ENCODE measurements around the gene RNF113B. TPM values are rescaled to one million over a fixed set of nuclear protein-coding genes. Genes with fewer than 3 reads are reported as not detected.

Gene RNF113B
- total and polyA plus RNA-seq, 4 experiments from 2014 or later = not detected

- Mint-ChIP-seq H3K27ac (no peak overlapping the region), H3K4me1 (no peaks in the 10 kb centered on the region)
- POLR2A ChIA-PET (ENCODE audit: partially characterized antibody) = no interaction called here
Measured at GRCh38 chr13:98192008-98192407, 14.9 kb upstream of the RNF113B start.

GRCh38 chr13:98190889-98191444 lies 13.9 kb upstream of the RNF113B start:
- no peak overlapping the region for H3K27ac Mint-ChIP-seq
- peaks cover 3 to 5% of the 10 kb centered on the region in 2 donors for H3K27me3 Mint-ChIP-seq
- H3K36me3 Mint-ChIP-seq = no peaks in the 10 kb centered on the region

More at GRCh38 chr13:98192008-98192407, 14.9 kb upstream of the RNF113B start:
- CTCF ChIA-PET (ENCODE audit: partially characterized antibody) = no interaction called here
- no peak for DNase-seq
- Histone ChIP-seq H3K27me3 (ENCODE audit: insufficient read depth, low read length) (no peaks in the 10 kb centered on the region), H3K4me1 (ENCODE audit: insufficient read depth, low read length) (no peaks in the 10 kb centered on the region), H3K36me3 (ENCODE audit: insufficient read depth, low read length) (no peaks in the 10 kb centered on the region), H3K4me3 (ENCODE audit: low read length in 2 of 2) (no peak overlapping the region), H3K9me3 (ENCODE audit: control insufficient read depth in 1 of 2, low read length in 2 of 2) (no peaks in the 10 kb centered on the region), H3K27ac (ENCODE audit: low read depth, low read length) (no peak overlapping the region)
- intact Hi-C loops (cut with micrococcal nuclease) = no loop called here
- no peak overlapping the region for H3K4me3 Mint-ChIP-seq
- H3K27me3 Mint-ChIP-seq = peaks cover 3% of the 10 kb centered on the region in 2 donors
- no peaks in the 10 kb centered on the region for H3K9me3 Mint-ChIP-seq
- H3K36me3 Mint-ChIP-seq = no peaks in the 10 kb centered on the region

GRCh38 chr13:98189841-98190505 lies 12.9 kb upstream of the RNF113B start:
- Histone ChIP-seq H3K36me3 (ENCODE audit: insufficient read depth, low read length) (no peaks in the 10 kb centered on the region), H3K4me3 (ENCODE audit: low read length in 2 of 2) (no peak overlapping the region), H3K9me3 (ENCODE audit: control insufficient read depth in 1 of 2, low read length in 2 of 2) (no peaks in the 10 kb centered on the region), H3K27me3 (ENCODE audit: insufficient read depth, low read length) (no peaks in the 10 kb centered on the region), H3K4me1 (ENCODE audit: insufficient read depth, low read length) (no peaks in the 10 kb centered on the region), H3K27ac (ENCODE audit: low read depth, low read length) (no peak overlapping the region)
- intact Hi-C loops (cut with micrococcal nuclease) = no loop called here
- Mint-ChIP-seq H3K4me1 (no peaks in the 10 kb centered on the region), H3K4me3 (no peak overlapping the region), H3K9me3 (no peaks in the 10 kb centered on the region), H3K27ac (no peak overlapping the region), H3K36me3 (no peaks in the 10 kb centered on the region), H3K27me3 (peaks cover 3 to 6% of the 10 kb centered on the region in 2 donors)
- DNase-seq = no peak
- CTCF ChIA-PET (ENCODE audit: partially characterized antibody) = no interaction called here
- POLR2A ChIA-PET (ENCODE audit: partially characterized antibody) = no interaction called here

More at GRCh38 chr13:98190889-98191444, 13.9 kb upstream of the RNF113B start:
- Mint-ChIP-seq H3K4me3 (no peak overlapping the region), H3K4me1 (no peaks in the 10 kb centered on the region), H3K9me3 (no peaks in the 10 kb centered on the region)
- no peak for DNase-seq
- ChIA-PET POLR2A (ENCODE audit: partially characterized antibody) (no interaction called here), CTCF (ENCODE audit: partially characterized antibody) (no interaction called here)
- Histone ChIP-seq H3K4me1 (ENCODE audit: insufficient read depth, low read length) (no peaks in the 10 kb centered on the region), H3K4me3 (ENCODE audit: low read length in 2 of 2) (no peak overlapping the region), H3K36me3 (ENCODE audit: insufficient read depth, low read length) (no peaks in the 10 kb centered on the region), H3K27ac (ENCODE audit: low read depth, low read length) (no peak overlapping the region), H3K9me3 (ENCODE audit: control insufficient read depth in 1 of 2, low read length in 2 of 2) (no peaks in the 10 kb centered on the region), H3K27me3 (ENCODE audit: insufficient read depth, low read length) (no peaks in the 10 kb centered on the region)
- intact Hi-C loops (cut with micrococcal nuclease) = no loop called here

- Mint-ChIP-seq H3K9me3 (no peaks in the 10 kb centered on the region), H3K4me1 (no peaks in the 10 kb centered on the region), H3K4me3 (no peak overlapping the region), H3K27ac (no peak overlapping the region), H3K36me3 (no peaks in the 10 kb centered on the region), H3K27me3 (peaks cover 5 to 6% of the 10 kb centered on the region in 2 donors)
- H3K4me1 ChIP-seq (ENCODE audit: insufficient read depth, low read length) = no peaks in the 10 kb centered on the region
- no peak overlapping the region for H3K27ac ChIP-seq (ENCODE audit: low read depth, low read length)
- H3K4me3 ChIP-seq (ENCODE audit: low read length in 2 of 2) = no peak overlapping the region
- POLR2A ChIA-PET (ENCODE audit: partially characterized antibody) = no interaction called here
- intact Hi-C loops (cut with micrococcal nuclease) = no loop called here
- H3K9me3 ChIP-seq (ENCODE audit: control insufficient read depth in 1 of 2, low read length in 2 of 2) = no peaks in the 10 kb centered on the region
- no peaks in the 10 kb centered on the region for H3K27me3 ChIP-seq (ENCODE audit: insufficient read depth, low read length)
- no peak for DNase-seq
- CTCF ChIA-PET (ENCODE audit: partially characterized antibody) = no interaction called here
- H3K36me3 ChIP-seq (ENCODE audit: insufficient read depth, low read length) = no peaks in the 10 kb centered on the region
Measured at GRCh38 chr13:98188544-98189166, 11.6 kb upstream of the RNF113B start.

GRCh38 chr13:98187965-98188261 lies 10.8 kb upstream of the RNF113B start:
- H3K4me1 ChIP-seq (ENCODE audit: insufficient read depth, low read length) = no peaks in the 10 kb centered on the region
- H3K36me3 ChIP-seq (ENCODE audit: insufficient read depth, low read length) = no peaks in the 10 kb centered on the region
- peaks cover 6 to 7% of the 10 kb centered on the region in 2 donors for H3K27me3 Mint-ChIP-seq
- H3K27ac ChIP-seq (ENCODE audit: low read depth, low read length) = no peak overlapping the region
- POLR2A ChIA-PET (ENCODE audit: partially characterized antibody) = no interaction called here
- H3K36me3 Mint-ChIP-seq = no peaks in the 10 kb centered on the region
- H3K4me1 Mint-ChIP-seq = no peaks in the 10 kb centered on the region
- no peak overlapping the region for H3K4me3 ChIP-seq (ENCODE audit: low read length in 2 of 2)
- CTCF ChIA-PET (ENCODE audit: partially characterized antibody) = no interaction called here
- H3K27me3 ChIP-seq (ENCODE audit: insufficient read depth, low read length) = no peaks in the 10 kb centered on the region
- H3K9me3 ChIP-seq (ENCODE audit: control insufficient read depth in 1 of 2, low read length in 2 of 2) = no peaks in the 10 kb centered on the region
- DNase-seq = no peak
- H3K27ac Mint-ChIP-seq = no peak overlapping the region
- H3K9me3 Mint-ChIP-seq = no peaks in the 10 kb centered on the region
- intact Hi-C loops (cut with micrococcal nuclease) = no loop called here
- no peak overlapping the region for H3K4me3 Mint-ChIP-seq

GRCh38 chr13:98187155-98187964 lies 10.3 kb upstream of the RNF113B start:
- ChIA-PET POLR2A (ENCODE audit: partially characterized antibody) (no interaction called here), CTCF (ENCODE audit: partially characterized antibody) (no interaction called here)
- no peaks in the 10 kb centered on the region for H3K9me3 ChIP-seq (ENCODE audit: control insufficient read depth in 1 of 2, low read length in 2 of 2)
- Mint-ChIP-seq H3K9me3 (no peaks in the 10 kb centered on the region), H3K36me3 (no peaks in the 10 kb centered on the region), H3K4me1 (no peaks in the 10 kb centered on the region), H3K4me3 (no peak overlapping the region), H3K27me3 (peaks cover 6 to 7% of the 10 kb centered on the region in 2 donors), H3K27ac (no peak overlapping the region)
- no peak for DNase-seq
- H3K27ac ChIP-seq (ENCODE audit: low read depth, low read length) = no peak overlapping the region
- no peaks in the 10 kb centered on the region for H3K36me3 ChIP-seq (ENCODE audit: insufficient read depth, low read length)
- intact Hi-C loops (cut with micrococcal nuclease) = no loop called here
- H3K27me3 ChIP-seq (ENCODE audit: insufficient read depth, low read length) = no peaks in the 10 kb centered on the region
- H3K4me3 ChIP-seq (ENCODE audit: low read length in 2 of 2) = no peak overlapping the region
- H3K4me1 ChIP-seq (ENCODE audit: insufficient read depth, low read length) = no peaks in the 10 kb centered on the region

GRCh38 chr13:98184792-98185191 lies 7.7 kb upstream of the RNF113B start:
- H3K4me1 Mint-ChIP-seq = no peaks in the 10 kb centered on the region
- no peaks in the 10 kb centered on the region for H3K27me3 ChIP-seq (ENCODE audit: insufficient read depth, low read length)
- no peaks in the 10 kb centered on the region for H3K36me3 ChIP-seq (ENCODE audit: insufficient read depth, low read length)
- ChIA-PET CTCF (ENCODE audit: partially characterized antibody) (no interaction called here), POLR2A (ENCODE audit: partially characterized antibody) (no interaction called here)
- H3K4me3 ChIP-seq (ENCODE audit: low read length in 2 of 2) = no peak overlapping the region
- no peaks in the 10 kb centered on the region for H3K9me3 ChIP-seq (ENCODE audit: control insufficient read depth in 1 of 2, low read length in 2 of 2)
- no peak overlapping the region for H3K27ac ChIP-seq (ENCODE audit: low read depth, low read length)
- H3K4me3 Mint-ChIP-seq = no peak overlapping the region
- H3K27me3 Mint-ChIP-seq = peaks cover 6 to 9% of the 10 kb centered on the region in 2 donors
- no peak overlapping the region for H3K27ac Mint-ChIP-seq
- no peaks in the 10 kb centered on the region for H3K36me3 Mint-ChIP-seq
- no peak for DNase-seq
- intact Hi-C loops (cut with micrococcal nuclease) = no loop called here
- peaks cover 0 to 3% (median 0%) of the 10 kb centered on the region in 8 donors for H3K9me3 Mint-ChIP-seq
- no peaks in the 10 kb centered on the region for H3K4me1 ChIP-seq (ENCODE audit: insufficient read depth, low read length)

Data from CD4-positive, alpha-beta memory T cell (primary cell).